HG03097 (cell line): Measurements from ENCODE around the gene FITM2.

Experiments used
- ATAC-seq: cut with Tn5 transposase; IDR thresholded peaks from one replicate; pipeline ENCODE4 v1.9.1; 2021; ENCODE audit not compliant: unreplicated experiment, low FRiP score

The FITM2 gene

DNA sequence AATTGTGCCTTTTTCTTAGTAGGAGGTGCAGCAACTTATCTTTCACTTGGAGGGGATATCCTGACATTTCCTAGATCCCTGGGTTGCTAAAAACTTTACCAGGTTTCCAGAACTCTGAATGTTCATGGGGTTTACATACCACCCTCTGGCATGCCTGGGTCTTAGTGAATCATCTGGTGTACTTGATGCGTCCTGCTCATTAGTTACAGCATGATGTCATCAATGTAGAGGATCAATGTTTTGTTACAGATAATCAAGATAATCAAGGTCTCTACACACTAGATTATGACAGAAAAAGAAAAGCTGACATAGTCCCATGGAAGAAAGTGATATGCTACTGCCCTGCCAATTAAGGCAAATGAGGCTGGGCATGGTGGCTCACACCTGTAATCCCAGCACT is 27.0 kb downstream of the FITM2 start:
- ATAC-seq, result no peak

DNA sequence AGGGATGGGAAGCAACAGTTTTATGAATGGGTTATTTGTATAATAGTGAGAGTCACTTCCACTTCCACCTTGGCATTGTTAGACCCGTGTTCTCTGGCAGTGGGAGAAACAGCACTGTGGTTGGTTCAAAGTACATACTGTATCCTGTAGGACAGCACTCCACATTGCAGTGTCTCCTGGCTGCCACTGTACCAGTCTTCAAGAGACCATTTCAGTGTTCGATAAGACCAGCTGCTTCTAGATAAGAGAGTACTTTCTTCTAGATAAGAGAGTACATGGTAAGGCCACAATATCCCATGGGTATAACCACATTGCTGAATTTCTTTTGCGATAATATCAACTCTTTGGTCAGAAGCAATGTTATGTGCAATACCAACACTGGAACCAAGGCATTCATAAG is 28.8 kb downstream of the FITM2 start:
- no peak for ATAC-seq

DNA sequence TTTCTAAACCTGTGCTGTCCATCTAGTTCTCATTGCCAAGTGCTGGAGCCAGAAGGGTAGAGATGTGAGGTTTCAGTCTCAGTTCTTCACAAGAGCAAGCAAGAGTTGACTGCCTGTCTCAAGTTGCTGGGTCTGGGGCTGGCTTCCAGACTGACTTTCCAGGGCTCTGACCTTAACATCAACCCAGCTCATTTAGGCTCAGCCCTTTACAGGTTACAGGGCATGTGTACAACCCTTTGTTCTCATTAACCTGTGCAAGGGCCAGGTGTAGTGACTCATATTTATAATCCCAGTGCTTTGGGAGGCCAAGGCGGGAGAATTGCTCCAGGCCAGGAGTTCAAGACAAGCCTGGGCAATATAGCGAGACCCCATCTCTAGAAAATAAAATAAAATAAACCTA is 30.6 kb downstream of the FITM2 start:
- no peak for ATAC-seq

DNA sequence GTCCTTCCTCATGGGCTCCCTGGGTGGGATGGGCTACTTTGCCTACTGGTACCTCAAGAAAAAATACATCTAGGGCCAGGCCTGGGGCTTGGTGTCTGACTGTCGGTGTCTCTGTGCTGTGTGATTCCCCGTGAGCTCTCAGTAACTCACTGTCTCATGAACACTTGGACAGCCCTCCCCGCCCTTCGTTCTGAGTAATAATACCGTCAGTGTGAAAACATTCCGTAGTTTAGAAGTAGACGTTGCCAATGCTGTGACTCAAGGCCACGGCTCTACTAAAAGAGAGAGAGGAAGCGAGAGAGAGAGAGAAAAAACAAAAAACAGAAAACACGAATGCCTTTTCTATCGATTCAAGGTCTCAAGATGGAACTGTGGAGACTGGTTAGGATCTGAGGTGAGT is 31.8 kb downstream of the FITM2 start:
- ATAC-seq, result no peak

DNA sequence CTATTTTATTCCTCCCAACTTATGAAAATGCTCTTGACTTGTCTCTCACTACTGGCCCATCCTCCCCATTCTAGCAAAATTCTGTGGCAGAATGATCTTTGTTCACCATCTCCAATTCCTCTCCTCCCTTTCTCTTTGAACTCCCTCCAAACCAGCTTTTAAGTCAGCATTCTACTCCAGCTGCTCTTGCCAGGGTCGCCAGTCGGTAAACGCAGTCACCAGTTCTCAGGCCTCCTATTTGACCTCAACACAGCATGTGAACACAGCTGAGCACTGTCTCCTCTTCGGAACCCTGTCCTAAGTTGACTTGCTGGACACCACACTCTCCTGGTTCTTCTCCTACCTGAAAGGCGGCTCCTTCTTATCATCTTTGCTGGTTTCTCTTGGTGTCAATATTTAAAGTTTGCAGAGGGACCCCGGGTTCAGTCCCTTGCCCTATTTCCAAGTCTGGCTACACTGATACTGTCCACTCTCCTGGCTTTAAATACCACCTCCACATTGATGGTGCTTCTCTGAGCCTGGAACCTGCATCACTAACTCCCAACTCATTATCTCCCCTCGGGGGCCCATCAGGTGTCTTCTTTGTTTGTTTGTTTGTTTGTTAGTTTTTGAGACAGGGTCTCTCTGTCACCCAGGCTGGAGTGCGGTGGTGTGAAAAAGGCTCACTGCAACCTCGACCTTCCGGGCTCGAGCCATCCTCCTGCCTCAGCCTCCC is 36.5 kb downstream of the FITM2 start:
- ATAC-seq, result no peak

DNA sequence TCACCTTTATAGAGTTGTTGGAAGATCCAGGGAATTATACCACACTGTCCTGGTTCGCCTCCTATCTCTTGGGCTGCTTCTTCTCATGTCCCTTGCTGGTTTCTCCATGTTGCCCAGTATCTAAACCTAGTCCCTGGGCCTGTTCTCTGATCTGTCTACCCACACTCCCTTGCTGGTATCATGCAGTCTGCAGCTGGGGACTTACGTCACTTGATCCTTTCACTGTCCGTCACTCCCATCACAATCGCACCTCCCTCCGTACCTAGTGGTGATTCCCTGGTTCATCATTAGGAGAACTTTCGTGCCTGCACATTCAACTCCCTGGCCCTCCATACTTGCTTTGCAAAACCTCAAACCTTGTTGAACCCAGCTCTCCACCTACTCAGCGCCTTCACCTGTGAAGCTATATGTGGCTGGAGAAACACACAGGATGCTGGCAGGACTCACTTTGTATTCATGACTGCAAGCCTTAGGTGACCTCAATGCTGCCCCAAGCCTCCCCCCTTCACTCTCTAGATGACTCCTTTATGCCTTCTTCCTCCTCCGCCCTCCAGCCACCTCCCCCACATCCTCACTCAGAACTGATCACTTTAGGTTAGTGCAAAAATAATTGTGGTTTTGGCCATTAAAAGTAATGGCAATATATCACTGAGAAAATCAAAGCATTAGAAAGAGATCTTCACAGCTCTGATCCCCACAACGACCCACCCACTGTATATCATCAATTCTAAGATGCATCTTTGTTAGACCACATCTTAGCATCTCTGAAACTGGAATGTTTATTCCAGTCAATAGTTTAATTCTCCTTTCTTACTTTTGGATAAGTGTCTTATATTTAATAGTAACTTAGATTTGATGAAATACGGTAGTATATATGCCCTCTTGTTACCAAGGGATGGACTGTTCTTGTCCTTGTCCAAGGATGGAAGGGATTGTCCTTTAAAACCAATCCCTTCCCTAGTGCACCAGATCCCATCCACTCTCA is 37.5 kb downstream of the FITM2 start:
- no peak for ATAC-seq

DNA sequence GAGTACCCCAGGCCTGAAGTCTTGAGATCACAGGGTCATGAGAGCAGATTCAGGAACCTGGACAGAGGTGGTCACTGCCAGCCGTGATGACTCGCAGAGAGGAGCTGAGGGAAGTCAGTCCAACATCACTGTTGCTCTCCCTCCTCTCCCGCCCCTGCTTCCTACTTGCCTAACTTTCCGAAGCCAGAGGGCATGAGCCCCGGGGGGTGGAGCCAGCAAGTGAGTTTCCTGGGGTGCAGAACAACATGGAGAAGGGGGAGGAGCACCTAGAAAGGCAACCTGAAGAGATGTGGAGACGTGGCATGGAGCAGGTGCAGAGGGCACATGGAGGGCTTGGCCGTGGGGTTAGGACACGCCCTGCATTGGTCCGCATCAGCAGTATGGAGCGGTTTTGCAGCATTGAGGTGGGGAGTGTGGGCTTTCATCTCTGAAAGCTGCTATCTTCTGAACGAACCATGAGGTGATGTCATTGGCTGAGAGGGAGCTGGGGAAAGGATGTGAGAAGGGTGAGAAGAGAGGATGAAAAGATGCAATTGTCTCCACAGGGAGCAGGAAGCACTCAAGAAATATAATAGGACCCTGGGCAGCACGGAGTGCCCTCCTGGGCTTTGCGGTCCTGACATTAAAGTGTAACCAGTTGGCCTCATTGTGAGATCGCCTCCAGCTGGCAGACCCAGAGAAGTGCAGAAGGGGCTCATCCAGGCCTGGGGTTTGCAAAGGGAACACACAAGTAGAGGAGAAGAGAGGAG is 38.9 kb downstream of the FITM2 start:
- ATAC-seq, result no peak

DNA sequence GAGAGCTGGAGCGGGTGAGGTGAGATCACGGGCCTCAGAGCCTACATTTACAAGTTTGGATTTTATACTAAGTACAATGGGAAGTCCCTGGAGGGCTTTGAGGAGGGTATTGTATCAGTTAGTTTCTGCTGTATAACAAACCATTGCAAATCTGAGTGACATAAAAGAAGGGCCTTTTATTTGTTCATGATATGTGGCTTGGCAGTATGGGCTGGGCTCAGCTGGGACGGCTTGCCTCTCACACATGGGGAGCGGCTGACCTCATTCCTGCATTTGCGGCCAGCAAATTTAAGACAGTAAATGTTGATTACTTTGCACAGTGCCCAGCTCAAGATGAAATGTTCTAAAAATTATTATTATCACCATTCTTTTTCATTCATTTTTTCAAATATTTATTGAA is 42.2 kb downstream of the FITM2 start:
- ATAC-seq, result no peak

DNA sequence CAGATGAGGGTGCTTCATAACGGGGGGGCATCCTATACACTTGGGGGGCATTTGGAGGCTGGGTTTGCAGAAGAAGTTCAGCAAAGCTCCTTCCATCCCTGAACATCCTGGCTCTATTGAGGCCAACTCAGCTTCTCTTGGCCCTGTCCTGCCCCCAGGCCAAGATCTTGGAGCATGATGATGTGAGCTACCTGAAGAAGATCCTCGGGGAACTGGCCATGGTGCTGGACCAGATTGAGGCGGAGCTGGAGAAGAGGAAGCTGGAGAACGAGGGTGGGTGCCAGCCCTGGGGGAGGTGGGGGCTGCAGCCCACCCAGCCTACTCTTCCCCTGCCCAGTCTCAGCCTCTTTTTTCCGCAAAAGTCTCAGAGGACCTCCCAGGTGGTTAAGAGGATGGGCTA is 46.7 kb downstream of the FITM2 start:
- no peak for ATAC-seq

DNA sequence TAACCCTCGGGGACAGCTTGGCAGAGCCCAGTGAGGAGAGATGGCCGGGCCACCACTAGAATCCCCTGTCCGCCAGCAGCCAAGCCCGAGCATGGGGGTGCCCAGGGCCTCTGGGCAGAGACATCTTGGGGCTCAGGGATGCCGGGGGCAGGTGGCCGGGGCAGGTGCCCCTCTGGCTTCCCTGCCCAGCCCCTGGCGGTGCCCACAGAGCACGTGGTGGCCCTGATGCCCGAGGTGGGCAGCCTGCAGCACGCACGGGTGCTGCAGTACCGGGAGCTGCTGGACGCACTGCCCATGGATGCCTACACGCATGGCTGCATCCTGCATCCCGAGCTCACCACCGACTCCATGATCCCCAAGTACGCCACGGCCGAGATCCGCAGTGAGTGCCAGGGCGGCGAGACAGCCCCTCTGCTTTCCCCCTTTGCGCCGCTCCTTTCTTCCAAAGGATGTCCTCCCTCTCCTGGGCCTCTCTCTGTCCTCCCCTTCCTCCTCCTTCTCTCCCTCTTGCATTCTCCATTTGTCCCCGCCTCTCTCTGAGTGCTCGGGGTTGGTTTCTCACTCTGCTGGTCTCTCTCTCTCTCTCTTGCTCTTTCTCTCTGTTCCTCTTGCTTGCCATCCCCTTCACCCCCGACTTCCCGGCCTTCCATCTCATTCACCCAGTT is 52.6 kb downstream of the FITM2 start:
- ATAC-seq, result no peak

DNA sequence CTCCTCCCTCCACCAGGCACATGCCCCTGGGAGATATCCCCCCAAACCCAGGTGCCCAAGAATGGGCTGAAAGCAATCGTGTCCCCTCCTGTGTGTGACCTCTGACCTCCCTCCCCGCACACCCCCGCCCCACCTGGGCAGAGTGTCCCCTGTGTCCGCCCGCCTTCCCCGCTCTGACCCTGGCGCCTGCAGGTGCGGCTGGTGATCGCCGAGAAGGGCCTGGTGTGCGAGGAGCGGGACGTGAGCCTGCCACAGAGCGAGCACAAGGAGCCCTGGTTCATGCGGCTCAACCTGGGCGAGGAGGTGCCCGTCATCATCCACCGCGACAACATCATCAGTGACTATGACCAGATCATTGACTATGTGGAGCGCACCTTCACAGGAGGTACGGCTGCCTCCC is 54.0 kb downstream of the FITM2 start:
- ATAC-seq, result no peak

DNA sequence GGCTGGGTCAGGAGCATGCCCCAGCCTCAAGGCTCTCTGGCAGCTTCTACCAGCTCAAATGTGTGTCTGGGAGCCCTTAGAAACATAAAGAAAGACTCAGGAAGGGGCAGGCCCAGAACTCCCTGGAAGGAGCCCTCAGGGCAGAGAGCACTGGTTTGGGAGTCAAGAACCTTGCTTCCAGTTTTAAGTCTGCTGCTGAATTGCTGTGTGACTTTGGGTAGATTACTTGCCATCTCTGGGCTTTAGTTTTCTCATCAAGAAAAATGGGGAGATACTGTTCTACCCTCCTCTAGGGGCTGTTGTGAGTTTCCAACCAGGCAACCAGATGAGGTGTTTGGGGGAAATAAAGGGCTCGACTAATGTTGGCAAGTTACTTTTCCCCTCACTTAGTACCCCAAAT is 55.1 kb downstream of the FITM2 start:
- ATAC-seq, result no peak

DNA sequence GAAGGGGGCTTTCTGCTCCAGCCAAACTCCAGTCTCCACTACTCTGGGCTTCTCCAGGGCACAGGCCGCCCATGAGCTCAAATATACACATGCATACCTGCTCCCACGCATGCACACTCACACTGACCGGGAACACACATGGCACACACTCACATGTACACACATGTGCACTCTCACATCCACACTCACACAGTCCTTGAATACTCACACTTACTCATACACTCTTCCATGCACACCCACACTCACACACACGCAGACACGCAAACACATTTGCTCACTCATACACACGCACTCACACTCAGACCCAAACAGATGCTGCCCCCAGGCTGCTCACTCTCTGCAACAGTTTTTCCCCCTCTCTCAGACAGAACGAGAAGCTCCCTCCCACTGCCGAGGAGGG is 56.9 kb downstream of the FITM2 start:
- ATAC-seq, result no peak

DNA sequence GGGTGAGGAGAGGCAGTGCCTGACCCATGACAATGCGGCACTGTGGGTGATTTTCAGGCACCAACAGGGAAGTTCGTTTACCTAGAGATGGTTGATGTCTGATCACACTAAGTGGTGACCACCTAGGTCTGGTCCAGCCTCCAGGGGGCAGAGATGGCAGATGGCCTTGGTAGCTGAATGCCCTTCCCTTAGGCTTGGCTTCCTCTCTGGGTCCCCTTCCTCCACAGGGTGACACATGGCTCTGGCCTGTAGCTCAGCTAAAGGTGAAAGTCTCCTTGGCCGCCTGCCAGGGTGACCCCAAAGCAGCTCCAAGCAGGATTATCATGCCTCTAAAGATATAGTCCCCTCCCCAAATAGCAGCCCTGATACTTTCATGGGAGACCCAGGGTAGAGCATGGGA is 57.5 kb downstream of the FITM2 start:
- ATAC-seq, result no peak
